PC-9 (cell line): ENCODE results near the gene ATP4A.

Experiments
- CTCF ChIP-seq: fragments of 200-600 bp; sonication (generic); conservative IDR thresholded peaks from 2 replicates; pipeline ENCODE4 v1.6.1; 2017; ENCODE audit warnings: mixed run types, antibody characterized with exemption, mild to moderate bottlenecking, moderate library complexity
- EZH2 ChIP-seq: fragments of 200-600 bp; sonication (generic); IDR thresholded peaks from 2 replicates; pipeline ENCODE4 v1.8.0; 2017; ENCODE audit warnings: antibody characterized with exemption, low read depth

GRCh38 chr19:35522745-35523327 is 40.6 kb downstream of the ATP4A start:
- TF ChIP-seq CTCF (no peak), EZH2 (no peak)
